Right lobe of liver (tissue), 6 donors: ENCODE measurements around the gene ITGB1. TPM values are rescaled to one million over a fixed set of nuclear protein-coding genes. Genes with fewer than 3 reads are reported as not detected.
"Not testable (repeated sequence)": the region's sequence is repeated elsewhere in the genome, so short reads cannot be mapped to it uniquely, and the experiment has no call there.

Experiments used
- ATAC-seq, 4 donors: fragments of 200-7000 bp; cut with Tn5 transposase; one replicate each; pipeline ENCODE4 v1.9.1; 2020; ENCODE audit warnings: mild to moderate bottlenecking in 4 of 4, moderate library complexity in 4 of 4
- DNase-seq, 3 donors: peaks; one replicate each; pipeline ENCODE4 v3.0.0-alpha.2; 2020
- H3K27ac ChIP-seq, 3 donors: fragments of 200-600 bp; one replicate each; pipeline ENCODE4 v1.8.0; 2022
- H3K27me3 ChIP-seq, 2 donors: fragments of 200-600 bp; one replicate each; pipeline ENCODE4 v1.8.0; 2022
- H3K36me3 ChIP-seq, 4 donors: fragments of 200-600 bp; sonication (generic) in 1 of 4; one replicate each; pipeline versions ENCODE4 v1.5.1 to v1.8.0; 2017 to 2022; ENCODE audit warnings: control low read depth in 1 of 4
- H3K4me1 ChIP-seq, 4 donors: fragments of 200-600 bp; sonication (generic) in 1 of 4; one replicate each; pipeline versions ENCODE4 v1.5.1 to v1.8.0; 2017 to 2022; ENCODE audit warnings: control low read depth in 1 of 4
- H3K4me3 ChIP-seq, 3 donors: fragments of 200-600 bp; one replicate each; pipeline ENCODE4 v1.8.0; 2022
- H3K9me3 ChIP-seq, 4 donors: fragments of 200-600 bp; sonication (generic) in 1 of 4; one replicate each; pipeline versions ENCODE4 v1.5.1 to v1.8.0; 2017 to 2022; ENCODE audit warnings: control low read depth in 1 of 4
- POLR2A ChIP-seq: fragments of 450-650 bp; IDR thresholded peaks from one replicate; pipeline ENCODE4 v1.6.1; 2017; ENCODE audit warnings: antibody characterized with exemption, mild to moderate bottlenecking
- WGBS: methylation state at CpG from one replicate; pipeline ENCODE4 v1.1.6; 2018; ENCODE audit warnings: low coverage, low lambda C conversion rate; ENCODE audit not compliant: insufficient coverage; ENCODE audit errors: missing lambda C conversion rate; 5-methylcytosine and 5-hydroxymethylcytosine counted together
- intact Hi-C, 2 donors: fragments of 100-400 bp; cut with DNase I; formaldehyde crosslinking; loops; one replicate each; pipeline versions ENCODE4 v1.11.2 to v1.14.1; 2022
- total RNA-seq, 6 experiments: library from RNA; depleted of rRNA in 2 of 6; stranded (reverse); fragments of >200 nt in 2 of 6; fragmentation: NEBNext Ultra II Directional in 3 of 6; extraction: Animal tissue kit (Norgen Biotek cat#: 25700) in 3 of 6; gene quantifications; one replicate each; pipeline versions ENCODE4 v1.1.0 to v1.2.4, GENCODE V29; 2016 to 2023
- TF ChIP-seq, protein P1 (sequence below), 4 donors: fragments of 200-600 bp in 3 of 4; fragments of 450-650 bp in 1 of 4; IDR thresholded peaks; one replicate each; pipeline versions ENCODE4 v1.5.1 to v1.8.0; 2016 to 2022; ENCODE audit warnings: antibody characterized with exemption in 4 of 4, mild to moderate bottlenecking in 2 of 4
- donor health status: DM: no; HTN: yes; CAD: no.
- donor health status: DM: no; HTN: no; CAD: no.
- donor health status: DM: no; HTN: no; CAD: no.
- donor health status: DM: no; HTN: yes; CAD: no.
- donor health status: DM: no; HTN: yes; CAD: no.

Gene ITGB1
- total RNA-seq, 6 experiments from 2014 or later = 120 to 301 (median 239) TPM

DNA sequence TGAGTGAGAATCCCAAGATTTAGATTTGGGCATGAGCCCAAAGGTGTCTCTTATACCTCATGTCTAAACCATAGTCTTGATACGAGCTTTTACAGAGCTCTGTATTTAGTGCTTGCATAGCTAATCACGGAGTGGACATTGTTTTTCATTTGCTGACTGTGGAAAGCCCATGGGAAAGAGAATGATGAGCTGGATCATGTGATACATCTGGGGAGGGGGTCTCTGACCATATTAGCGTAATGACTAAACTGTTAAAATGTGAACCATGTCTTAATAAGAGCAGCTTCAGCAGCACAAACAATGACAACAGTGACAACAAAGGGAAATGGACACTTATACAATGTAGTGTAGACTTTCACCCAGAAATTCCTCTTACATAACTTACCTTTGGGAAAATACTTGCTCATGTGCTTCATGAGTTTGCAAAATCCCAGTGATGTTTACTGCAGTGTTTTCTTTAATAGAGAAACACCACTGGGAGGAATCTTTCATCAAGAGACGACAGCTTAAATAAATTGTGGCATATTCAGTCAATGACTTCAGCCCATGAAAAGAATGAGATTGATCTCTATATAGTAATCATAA is 44.0 kb upstream of the ITGB1 start:
- ATAC-seq = peak; percentile 15 to 54 (median 42)
- no peaks in the 10 kb centered on the region for H3K9me3 ChIP-seq
- H3K27me3 ChIP-seq = no peaks in the 10 kb centered on the region
- H3K4me1 ChIP-seq = peaks cover 0 to 22% (median 5%) of the 10 kb centered on the region in 4 donors
- 58% methylated on average over 4 of the region's 4 CpGs for WGBS
- no peak for DNase-seq
- H3K36me3 ChIP-seq = no peaks in the 10 kb centered on the region
- H3K4me3 ChIP-seq = no peak overlapping the region
- intact Hi-C loops = no loop called here
- peak overlapping the region in 2 of 3 donors; percentile 17 to 80 for H3K27ac ChIP-seq
- TF ChIP-seq, protein P1, sequence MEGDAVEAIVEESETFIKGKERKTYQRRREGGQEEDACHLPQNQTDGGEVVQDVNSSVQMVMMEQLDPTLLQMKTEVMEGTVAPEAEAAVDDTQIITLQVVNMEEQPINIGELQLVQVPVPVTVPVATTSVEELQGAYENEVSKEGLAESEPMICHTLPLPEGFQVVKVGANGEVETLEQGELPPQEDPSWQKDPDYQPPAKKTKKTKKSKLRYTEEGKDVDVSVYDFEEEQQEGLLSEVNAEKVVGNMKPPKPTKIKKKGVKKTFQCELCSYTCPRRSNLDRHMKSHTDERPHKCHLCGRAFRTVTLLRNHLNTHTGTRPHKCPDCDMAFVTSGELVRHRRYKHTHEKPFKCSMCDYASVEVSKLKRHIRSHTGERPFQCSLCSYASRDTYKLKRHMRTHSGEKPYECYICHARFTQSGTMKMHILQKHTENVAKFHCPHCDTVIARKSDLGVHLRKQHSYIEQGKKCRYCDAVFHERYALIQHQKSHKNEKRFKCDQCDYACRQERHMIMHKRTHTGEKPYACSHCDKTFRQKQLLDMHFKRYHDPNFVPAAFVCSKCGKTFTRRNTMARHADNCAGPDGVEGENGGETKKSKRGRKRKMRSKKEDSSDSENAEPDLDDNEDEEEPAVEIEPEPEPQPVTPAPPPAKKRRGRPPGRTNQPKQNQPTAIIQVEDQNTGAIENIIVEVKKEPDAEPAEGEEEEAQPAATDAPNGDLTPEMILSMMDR (IDR thresholded peaks at IDR 0.05) = no peak
- TF ChIP-seq POLR2A = no peak

DNA sequence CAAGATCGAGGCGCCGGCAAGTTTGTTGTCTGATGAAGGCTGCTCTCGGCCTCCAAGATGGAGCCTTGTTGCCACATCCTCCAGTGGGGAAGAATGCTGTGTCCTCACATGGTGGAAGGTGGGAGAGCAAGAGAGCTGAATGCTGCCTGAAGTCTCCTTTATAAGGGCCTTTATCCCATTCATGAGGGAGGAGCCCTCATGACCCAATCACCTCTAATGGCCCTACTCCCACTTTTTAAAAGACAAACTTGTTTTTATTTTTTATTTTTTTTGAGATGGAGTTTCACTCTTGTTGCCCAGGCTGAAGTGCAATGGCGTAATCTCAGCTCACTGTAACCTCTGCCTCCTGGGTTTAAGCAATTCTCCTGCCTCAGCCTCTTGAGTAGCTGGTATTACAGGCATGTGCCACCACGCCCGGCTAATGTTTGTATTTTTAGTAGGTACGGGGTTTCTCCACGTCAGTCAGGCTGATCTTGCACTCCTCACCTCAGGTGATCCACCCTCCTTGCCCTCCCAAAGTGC is 40.1 kb upstream of the ITGB1 start:
- H3K27me3 ChIP-seq, H3K9me3 ChIP-seq, H3K36me3 ChIP-seq, H3K4me3 ChIP-seq, intact Hi-C loops, H3K27ac ChIP-seq, ATAC-seq, DNase-seq, H3K4me1 ChIP-seq: not testable (repeated sequence)
- 74% methylated on average over 9 of the region's 9 CpGs for WGBS

DNA sequence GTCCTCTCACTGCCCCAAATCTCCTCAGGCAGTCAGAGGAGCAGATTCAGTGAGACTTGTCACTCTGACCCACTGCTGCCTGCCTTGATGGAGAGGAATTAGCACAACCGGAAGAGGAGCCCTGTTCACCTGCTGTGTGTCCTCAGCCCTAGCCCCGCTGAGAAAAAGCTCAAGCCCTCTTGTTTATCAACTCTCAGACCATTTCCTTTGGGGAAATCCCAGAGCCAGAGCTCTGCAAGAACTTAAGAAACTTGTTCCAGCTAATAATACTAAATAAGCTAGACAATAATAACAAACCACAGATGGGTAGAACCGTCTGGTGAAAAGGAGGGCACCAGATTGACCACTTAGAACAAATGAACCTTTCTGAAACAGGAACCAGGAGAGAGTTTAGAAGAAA is 37.7 kb upstream of the ITGB1 start:
- TF ChIP-seq, protein P1 (IDR thresholded peaks at IDR 0.05) = no peak
- TF ChIP-seq POLR2A = no peak
- ATAC-seq (peak in 2 of 4 donors; percentile 31 to 39), DNase-seq (no peak)
- Histone ChIP-seq H3K27me3 (no peaks in the 10 kb centered on the region), H3K27ac (no peak overlapping the region), H3K9me3 (no peaks in the 10 kb centered on the region), H3K4me3 (no peak overlapping the region), H3K4me1 (no peaks in the 10 kb centered on the region), H3K36me3 (no peaks in the 10 kb centered on the region)
- intact Hi-C loops = no loop called here
- WGBS = 48% methylated on average over 3 of the region's 3 CpGs

DNA sequence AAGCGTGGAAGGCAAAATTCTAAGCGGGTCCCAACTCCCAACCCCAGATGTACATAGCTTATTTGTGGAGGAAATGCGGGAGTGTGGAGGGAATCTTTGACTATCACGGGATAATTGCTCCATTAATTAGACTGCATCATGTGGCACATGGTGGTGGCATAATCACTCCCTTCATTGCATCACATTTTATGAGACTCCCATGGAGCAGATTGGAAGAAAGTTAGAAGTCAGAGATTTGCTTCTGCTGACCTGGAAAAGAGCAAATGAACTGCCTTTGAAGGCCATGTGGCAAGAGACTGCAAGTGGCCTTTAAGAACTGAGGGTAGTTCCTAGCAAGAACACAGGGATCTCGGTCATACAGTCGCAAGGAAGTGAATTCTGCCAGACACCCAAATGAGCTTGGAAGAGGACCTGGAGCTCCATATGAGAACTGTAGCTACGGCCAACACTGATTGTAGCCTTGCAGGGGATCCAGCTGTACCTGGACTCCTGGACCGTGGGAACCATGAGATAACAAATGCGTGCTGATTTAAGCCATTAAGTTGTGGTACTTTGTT is 37.1 kb upstream of the ITGB1 start:
- intact Hi-C loops = no loop called here
- H3K4me1 ChIP-seq = peaks cover 0 to 2% (median 0%) of the 10 kb centered on the region in 4 donors
- no peak for DNase-seq
- H3K27me3 ChIP-seq = no peaks in the 10 kb centered on the region
- no peak overlapping the region for H3K27ac ChIP-seq
- no peak overlapping the region for H3K4me3 ChIP-seq
- no peak for ATAC-seq
- TF ChIP-seq, protein P1 (IDR thresholded peaks at IDR 0.05) = no peak
- no peak for TF ChIP-seq POLR2A
- no peaks in the 10 kb centered on the region for H3K9me3 ChIP-seq
- H3K36me3 ChIP-seq = no peaks in the 10 kb centered on the region
- WGBS = 73% methylated on average over 9 of the region's 9 CpGs

DNA sequence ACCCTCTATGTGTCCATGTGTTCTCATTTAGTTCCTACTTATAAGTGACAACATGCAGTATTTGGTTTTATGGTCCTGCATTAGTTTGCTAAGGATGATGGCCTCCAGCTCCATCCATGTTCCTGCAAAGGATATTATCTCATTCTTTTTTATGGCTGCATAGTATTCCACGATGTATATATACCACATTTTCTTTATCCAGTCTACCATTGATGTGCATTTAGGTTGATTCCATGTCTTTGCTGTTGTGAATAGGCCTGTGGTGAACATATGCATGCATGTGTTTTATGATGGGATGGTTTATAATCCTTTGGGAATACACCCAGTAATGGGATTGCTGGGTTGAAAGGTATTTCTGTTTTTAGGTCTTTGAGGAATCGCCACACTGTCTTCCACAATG is 36.6 kb upstream of the ITGB1 start:
- H3K27me3 ChIP-seq, H3K9me3 ChIP-seq, H3K4me3 ChIP-seq, intact Hi-C loops, H3K27ac ChIP-seq, DNase-seq, ATAC-seq, H3K4me1 ChIP-seq, H3K36me3 ChIP-seq: not testable (repeated sequence)
- WGBS = 95% methylated on average over 2 of the region's 2 CpGs

DNA sequence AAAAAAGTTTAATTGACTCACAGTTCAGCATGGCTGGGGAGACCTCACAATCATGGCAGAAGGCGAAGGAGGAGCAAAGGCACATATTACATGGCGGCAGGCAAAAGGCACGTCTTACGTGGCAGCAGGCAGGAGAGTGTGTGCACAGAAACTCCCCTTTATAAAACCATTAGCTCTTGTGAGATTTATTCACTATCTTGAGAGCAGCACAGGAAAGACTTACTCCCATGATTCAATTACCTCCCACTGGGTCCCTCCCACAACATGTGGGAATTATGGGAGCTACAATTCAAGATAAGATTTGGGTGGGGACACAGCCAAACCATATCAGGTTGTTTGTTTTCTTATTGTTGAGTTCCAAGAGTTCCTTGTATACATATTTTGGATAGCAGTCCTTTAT is 34.3 kb upstream of the ITGB1 start:
- H3K27ac ChIP-seq, H3K4me1 ChIP-seq, DNase-seq, H3K36me3 ChIP-seq, ATAC-seq, H3K27me3 ChIP-seq, H3K4me3 ChIP-seq, H3K9me3 ChIP-seq, intact Hi-C loops: not testable (repeated sequence)
- WGBS = 93% methylated on average over 4 of the region's 4 CpGs
